Body of pancreas (tissue), 4 donors: ENCODE data around the gene DLEC1.

Source experiments
- POLR2A ChIP-seq, 3 donors: fragments of 450-650 bp; IDR thresholded peaks; one replicate each; pipeline ENCODE4 v1.6.1; 2016; ENCODE audit warnings: antibody characterized with exemption in 3 of 3, mild to moderate bottlenecking in 2 of 3
- TF ChIP-seq, protein P1 (sequence below), 7 experiments: fragments of 450-650 bp in 4 of 7; fragments of 200-600 bp in 3 of 7; sonication (generic) in 3 of 7; IDR thresholded peaks; one replicate each; pipeline ENCODE4 v1.5.1; 2016 to 2019; ENCODE audit warnings: antibody characterized with exemption in 7 of 7

DNA sequence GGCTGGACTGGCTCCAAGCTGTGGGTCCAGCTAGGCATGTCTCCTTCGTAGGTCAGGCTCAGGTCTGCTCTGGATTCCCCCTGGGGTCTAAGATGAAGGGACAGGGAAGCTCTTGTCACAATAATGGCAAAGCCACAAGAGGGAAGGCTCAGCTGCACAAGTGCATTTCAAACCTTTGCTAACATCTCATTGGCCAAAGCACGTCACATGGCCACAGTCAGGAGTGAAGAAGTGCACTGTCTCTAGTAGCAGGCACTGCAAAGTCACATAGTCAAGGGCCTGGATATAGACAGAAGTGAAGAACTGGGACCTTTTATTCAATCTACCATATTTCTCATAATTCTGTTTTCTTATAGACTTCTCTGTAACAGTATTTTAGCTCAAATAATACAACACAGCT is 20.1 kb downstream of the DLEC1 start:
- no peak for TF ChIP-seq POLR2A (IDR thresholded peaks at IDR 0.05)
- TF ChIP-seq, protein P1, sequence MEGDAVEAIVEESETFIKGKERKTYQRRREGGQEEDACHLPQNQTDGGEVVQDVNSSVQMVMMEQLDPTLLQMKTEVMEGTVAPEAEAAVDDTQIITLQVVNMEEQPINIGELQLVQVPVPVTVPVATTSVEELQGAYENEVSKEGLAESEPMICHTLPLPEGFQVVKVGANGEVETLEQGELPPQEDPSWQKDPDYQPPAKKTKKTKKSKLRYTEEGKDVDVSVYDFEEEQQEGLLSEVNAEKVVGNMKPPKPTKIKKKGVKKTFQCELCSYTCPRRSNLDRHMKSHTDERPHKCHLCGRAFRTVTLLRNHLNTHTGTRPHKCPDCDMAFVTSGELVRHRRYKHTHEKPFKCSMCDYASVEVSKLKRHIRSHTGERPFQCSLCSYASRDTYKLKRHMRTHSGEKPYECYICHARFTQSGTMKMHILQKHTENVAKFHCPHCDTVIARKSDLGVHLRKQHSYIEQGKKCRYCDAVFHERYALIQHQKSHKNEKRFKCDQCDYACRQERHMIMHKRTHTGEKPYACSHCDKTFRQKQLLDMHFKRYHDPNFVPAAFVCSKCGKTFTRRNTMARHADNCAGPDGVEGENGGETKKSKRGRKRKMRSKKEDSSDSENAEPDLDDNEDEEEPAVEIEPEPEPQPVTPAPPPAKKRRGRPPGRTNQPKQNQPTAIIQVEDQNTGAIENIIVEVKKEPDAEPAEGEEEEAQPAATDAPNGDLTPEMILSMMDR (IDR thresholded peaks at IDR 0.05) = no peak
